Measurements from ENCODE around the gene TCF23. TPM values are rescaled to one million over a fixed set of nuclear protein-coding genes. Genes with fewer than 3 reads are reported as not detected.
"Not testable (repeated sequence)": the region's sequence is repeated elsewhere in the genome, so short reads cannot be mapped to it uniquely, and the experiment has no call there.

TCF23 gene
- total RNA-seq, 1 experiment from 2014 or later, result not detected

DNA sequence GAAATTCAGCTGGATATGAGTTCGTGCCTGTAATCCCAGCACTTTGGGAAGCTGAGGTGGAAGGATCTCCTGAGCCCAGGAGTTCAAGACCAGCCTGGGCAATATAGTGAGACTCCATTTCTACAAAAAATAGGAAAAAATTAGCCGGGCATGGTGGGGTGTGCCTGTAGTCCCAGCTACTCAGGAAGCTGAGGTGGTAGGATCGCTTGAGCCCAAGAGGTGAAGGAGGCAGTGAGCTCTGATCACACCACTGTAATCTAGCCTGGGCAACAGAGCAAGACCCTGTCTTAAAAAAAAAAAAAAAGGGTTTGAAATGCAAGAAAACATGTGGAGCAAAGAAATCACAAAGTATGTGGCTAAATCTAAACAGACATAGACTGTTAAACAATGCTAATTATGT, 39.7 kb upstream of the TCF23 start:
- CTCF ChIA-PET, result no interaction called here
- no peak overlapping the region for H3K4me3 ChIP-seq
- H2AFZ ChIP-seq, result no peak overlapping the region
- no peak for DNase-seq
- H3K4me2 ChIP-seq, result no peak overlapping the region
- H3K36me3 ChIP-seq (ENCODE audit: low read depth), result no peaks in the 10 kb centered on the region
- POLR2A ChIA-PET (ENCODE audit: unreplicated experiment), result no interaction called here
- no peaks in the 10 kb centered on the region for H3F3A ChIP-seq (ENCODE audit: insufficient read depth, low read depth)
- H3K4me1 ChIP-seq (replicated peaks; ENCODE audit: insufficient read depth), result no peaks in the 10 kb centered on the region
- no peak for TF ChIP-seq EZH2 (IDR thresholded peaks at IDR 0.05; ENCODE audit: low read depth)
- TF ChIP-seq, protein P1, sequence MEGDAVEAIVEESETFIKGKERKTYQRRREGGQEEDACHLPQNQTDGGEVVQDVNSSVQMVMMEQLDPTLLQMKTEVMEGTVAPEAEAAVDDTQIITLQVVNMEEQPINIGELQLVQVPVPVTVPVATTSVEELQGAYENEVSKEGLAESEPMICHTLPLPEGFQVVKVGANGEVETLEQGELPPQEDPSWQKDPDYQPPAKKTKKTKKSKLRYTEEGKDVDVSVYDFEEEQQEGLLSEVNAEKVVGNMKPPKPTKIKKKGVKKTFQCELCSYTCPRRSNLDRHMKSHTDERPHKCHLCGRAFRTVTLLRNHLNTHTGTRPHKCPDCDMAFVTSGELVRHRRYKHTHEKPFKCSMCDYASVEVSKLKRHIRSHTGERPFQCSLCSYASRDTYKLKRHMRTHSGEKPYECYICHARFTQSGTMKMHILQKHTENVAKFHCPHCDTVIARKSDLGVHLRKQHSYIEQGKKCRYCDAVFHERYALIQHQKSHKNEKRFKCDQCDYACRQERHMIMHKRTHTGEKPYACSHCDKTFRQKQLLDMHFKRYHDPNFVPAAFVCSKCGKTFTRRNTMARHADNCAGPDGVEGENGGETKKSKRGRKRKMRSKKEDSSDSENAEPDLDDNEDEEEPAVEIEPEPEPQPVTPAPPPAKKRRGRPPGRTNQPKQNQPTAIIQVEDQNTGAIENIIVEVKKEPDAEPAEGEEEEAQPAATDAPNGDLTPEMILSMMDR (conservative IDR thresholded peaks at IDR 0.05), result no peak
- H3K79me2 ChIP-seq (ENCODE audit: low read depth), result no peaks in the 10 kb centered on the region
- no peaks in the 10 kb centered on the region for H3K9me3 ChIP-seq (ENCODE audit: insufficient read depth, low read depth)
- H4K20me1 ChIP-seq (ENCODE audit: insufficient read depth), result no peaks in the 10 kb centered on the region
- H3K27me3 ChIP-seq (ENCODE audit: insufficient read depth, low read depth), result no peaks in the 10 kb centered on the region
- no TSS peak for BruUV-seq (replicated peaks)
- no peaks in the 10 kb centered on the region for H3K9me2 ChIP-seq (ENCODE audit: insufficient read depth)
- intact Hi-C loops (cut with micrococcal nuclease; ENCODE audit: unreplicated experiment), result no loop called here
- no peak overlapping the region for H3K27ac ChIP-seq

GRCh38 chr2:27110603-27111352, 38.0 kb upstream of the TCF23 start:
- H3K4me3 ChIP-seq; H3F3A ChIP-seq (ENCODE audit: insufficient read depth, low read depth); H3K4me1 ChIP-seq (replicated peaks; ENCODE audit: insufficient read depth); H3K79me2 ChIP-seq (ENCODE audit: low read depth); CTCF ChIA-PET; H3K27ac ChIP-seq; H3K9me2 ChIP-seq (ENCODE audit: insufficient read depth); H4K20me1 ChIP-seq (ENCODE audit: insufficient read depth); intact Hi-C loops (cut with micrococcal nuclease; ENCODE audit: unreplicated experiment); DNase-seq; H3K27me3 ChIP-seq (ENCODE audit: insufficient read depth, low read depth); BruUV-seq (replicated peaks); H2AFZ ChIP-seq; H3K9me3 ChIP-seq (ENCODE audit: insufficient read depth, low read depth); H3K36me3 ChIP-seq (ENCODE audit: low read depth); H3K4me2 ChIP-seq: not testable (repeated sequence)
- POLR2A ChIA-PET (ENCODE audit: unreplicated experiment), result interaction anchor here (0.7 kb wide), 1 partner anchor 14 kb away, joined by 3 read pairs; no protein-coding TSS in a partner anchor

DNA sequence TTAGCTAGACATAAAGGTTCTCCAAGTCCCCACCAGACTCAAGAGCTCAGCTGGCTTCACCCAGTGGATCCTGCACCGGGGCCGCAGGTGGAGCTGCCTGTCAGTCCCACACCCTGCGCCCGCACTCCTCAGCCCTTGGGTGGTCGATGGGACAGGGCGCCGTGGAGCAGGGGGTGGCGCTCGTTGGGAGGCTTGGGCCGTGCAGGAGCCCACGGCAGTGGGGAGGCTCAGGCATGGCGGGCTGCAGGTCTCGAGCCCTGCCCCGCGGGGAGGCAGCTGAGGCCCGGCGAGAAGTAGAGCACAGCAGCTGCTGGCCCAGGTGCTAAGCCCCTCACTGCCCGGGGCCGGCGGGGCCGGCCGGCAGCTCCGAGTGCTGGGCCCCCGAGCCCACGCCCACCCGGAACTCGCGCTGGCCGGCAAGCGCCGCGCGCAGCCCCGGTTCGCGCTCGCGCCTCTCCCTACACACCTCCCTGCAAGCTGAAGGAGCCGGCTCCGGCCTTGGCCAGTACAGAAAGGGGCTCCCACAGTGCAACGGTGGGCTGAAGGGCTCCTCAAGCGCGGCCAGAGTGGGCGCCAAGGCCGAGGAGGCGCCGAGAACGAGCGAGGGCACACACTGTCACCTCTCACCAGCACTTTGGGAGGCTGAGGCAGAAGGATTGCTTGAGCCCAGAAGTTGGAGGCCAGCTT, 37.3 kb upstream of the TCF23 start:
- H3F3A ChIP-seq (ENCODE audit: insufficient read depth, low read depth); H3K4me3 ChIP-seq; H3K27ac ChIP-seq; H3K9me2 ChIP-seq (ENCODE audit: insufficient read depth); H3K4me2 ChIP-seq; H3K27me3 ChIP-seq (ENCODE audit: insufficient read depth, low read depth); BruUV-seq (replicated peaks); DNase-seq; H3K9me3 ChIP-seq (ENCODE audit: insufficient read depth, low read depth); H3K36me3 ChIP-seq (ENCODE audit: low read depth); H4K20me1 ChIP-seq (ENCODE audit: insufficient read depth); H3K79me2 ChIP-seq (ENCODE audit: low read depth); intact Hi-C loops (cut with micrococcal nuclease; ENCODE audit: unreplicated experiment); H3K4me1 ChIP-seq (replicated peaks; ENCODE audit: insufficient read depth); H2AFZ ChIP-seq; CTCF ChIA-PET: not testable (repeated sequence)
- POLR2A ChIA-PET (ENCODE audit: unreplicated experiment), result interaction anchor here (0.6 to 0.7 kb wide), 2 partner anchors 15 to 51 kb away, joined by 3 to 4 read pairs; no protein-coding TSS in a partner anchor

GRCh38 chr2:27115519-27115918, 33.3 kb upstream of the TCF23 start:
- Histone ChIP-seq H3K36me3 (ENCODE audit: low read depth) (no peaks in the 10 kb centered on the region), H3K27ac (no peak overlapping the region), H3K4me3 (no peak overlapping the region), H3F3A (ENCODE audit: insufficient read depth, low read depth) (no peaks in the 10 kb centered on the region), H3K9me3 (ENCODE audit: insufficient read depth, low read depth) (no peaks in the 10 kb centered on the region), H3K27me3 (ENCODE audit: insufficient read depth, low read depth) (peaks cover 16% of the 10 kb centered on the region), H3K79me2 (ENCODE audit: low read depth) (no peaks in the 10 kb centered on the region), H3K4me2 (no peak overlapping the region), H3K9me2 (ENCODE audit: insufficient read depth) (no peaks in the 10 kb centered on the region), H3K4me1 (replicated peaks; ENCODE audit: insufficient read depth) (no peaks in the 10 kb centered on the region), H2AFZ (no peak overlapping the region), H4K20me1 (ENCODE audit: insufficient read depth) (no peaks in the 10 kb centered on the region)
- no TSS peak for BruUV-seq (replicated peaks)
- intact Hi-C loops (cut with micrococcal nuclease; ENCODE audit: unreplicated experiment), result no loop called here
- POLR2A ChIA-PET (ENCODE audit: unreplicated experiment), result interaction anchor here (0.6 kb wide), 1 partner anchor 147 kb away, joined by 3 read pairs; no protein-coding TSS in a partner anchor
- no peak for DNase-seq
- CTCF ChIA-PET, result no interaction called here
- no peak for TF ChIP-seq EZH2 (IDR thresholded peaks at IDR 0.05; ENCODE audit: low read depth)
- TF ChIP-seq, protein P1 (conservative IDR thresholded peaks at IDR 0.05), result no peak

Data from PC-9 (cell line).